ENCODE measurements around the gene PRKCB.

- TF ChIP-seq POLR2A (IDR thresholded peaks at IDR 0.05; ENCODE audit: extremely low read depth, insufficient read length) (no peak), CTCF (IDR thresholded peaks at IDR 0.05; ENCODE audit: low read depth, low read length) (no peak), MAX (IDR thresholded peaks at IDR 0.05; ENCODE audit: low read depth, low read length) (no peak), MYC (IDR thresholded peaks at IDR 0.05; ENCODE audit: low read depth, low read length) (no peak)
Observed at GRCh38 chr16:23931199-23931598, 95.4 kb downstream of the PRKCB start.

All from NB4 (cell line).